ENCODE measurements around the gene ENO1. TPM values are rescaled to one million over a fixed set of nuclear protein-coding genes. Genes with fewer than 3 reads are reported as not detected.
"Not testable (repeated sequence)": the region's sequence is repeated elsewhere in the genome, so short reads cannot be mapped to it uniquely, and the experiment has no call there.

The ENO1 gene
- polyA plus RNA-seq, 10 donors = 334 to 487 (median 376) TPM

DNA sequence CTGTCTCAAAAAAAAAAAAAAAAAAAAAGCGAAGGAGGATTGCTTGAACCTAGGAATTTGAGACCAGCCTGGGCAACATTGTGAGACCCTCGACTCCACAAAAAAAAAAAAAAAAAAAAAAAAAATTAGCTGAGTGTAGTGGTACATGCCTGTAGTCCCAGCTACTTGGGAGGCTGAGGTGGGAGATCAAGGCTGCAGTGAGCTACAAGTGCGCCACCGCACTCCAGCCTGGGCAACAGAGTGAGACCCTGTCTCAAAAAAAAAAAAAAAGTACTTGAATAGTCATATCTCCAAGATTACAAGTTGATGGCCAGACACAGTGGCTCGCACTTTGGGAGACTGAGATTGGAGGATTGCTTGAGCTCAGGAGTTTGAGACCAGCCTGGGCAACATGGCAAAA is 27.4 kb downstream of the ENO1 start:
- no peak for DNase-seq

DNA sequence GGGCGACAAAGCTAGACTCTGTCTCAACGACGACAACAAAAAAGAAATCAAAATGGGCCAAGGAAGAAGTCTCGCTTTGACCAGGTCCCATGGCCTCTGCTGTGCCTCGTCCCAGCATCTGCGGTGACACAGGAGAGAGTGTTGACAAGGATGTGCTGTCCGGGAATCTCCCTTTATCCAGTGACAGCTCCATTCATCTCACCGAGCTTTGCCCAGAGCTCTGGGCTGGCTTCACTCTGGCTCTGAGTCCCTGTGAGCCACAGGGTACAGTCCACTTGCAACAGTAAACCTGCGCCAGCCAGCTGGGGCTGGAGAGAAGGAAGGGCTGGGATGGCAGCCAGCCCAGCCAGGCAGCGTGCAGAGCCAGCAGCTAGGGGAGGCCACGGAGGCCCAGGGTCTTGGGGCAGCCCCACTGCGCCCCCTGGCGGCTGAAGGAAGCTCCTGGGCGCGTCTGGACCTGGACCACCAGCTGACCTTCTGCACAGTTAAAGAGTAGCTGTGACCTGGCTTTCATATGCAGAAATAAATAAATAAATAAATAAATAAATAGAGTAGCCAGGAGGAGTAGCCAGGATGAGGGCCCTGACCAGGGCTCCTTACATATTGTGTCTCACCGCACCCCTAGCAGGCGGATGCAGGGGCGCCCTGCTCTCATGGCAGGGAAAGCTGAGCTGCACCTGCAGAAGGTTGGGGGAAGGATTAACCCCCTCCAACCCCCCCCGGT is 29.7 kb downstream of the ENO1 start:
- peak; percentile 90 to 96 (median 93) for DNase-seq

DNA sequence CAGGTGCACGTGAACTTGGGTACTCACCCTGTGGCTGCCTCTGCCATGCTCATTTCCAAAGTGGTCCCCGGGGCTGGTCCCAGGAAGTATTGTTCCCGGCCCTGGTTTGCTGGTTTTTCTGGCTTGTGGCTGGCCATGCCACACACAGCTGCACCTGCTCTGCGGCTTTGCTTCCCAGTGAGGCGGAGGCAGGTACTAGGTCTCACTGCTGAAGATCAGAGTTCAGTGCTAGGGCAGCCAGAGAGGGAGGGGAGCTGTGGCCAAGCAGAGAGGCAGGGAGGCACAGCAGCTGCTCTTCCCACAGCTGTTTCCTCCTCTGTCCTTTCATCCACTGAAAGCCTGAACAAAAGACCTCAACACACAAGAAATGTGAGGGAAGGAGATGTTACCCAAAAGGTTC is 30.5 kb downstream of the ENO1 start:
- DNase-seq = peak in 2 of 3 donors; percentile 40 to 77

- DNase-seq = no peak
Measured at GRCh38 chr1:8846263-8846662, 32.2 kb downstream of the ENO1 start.

DNA sequence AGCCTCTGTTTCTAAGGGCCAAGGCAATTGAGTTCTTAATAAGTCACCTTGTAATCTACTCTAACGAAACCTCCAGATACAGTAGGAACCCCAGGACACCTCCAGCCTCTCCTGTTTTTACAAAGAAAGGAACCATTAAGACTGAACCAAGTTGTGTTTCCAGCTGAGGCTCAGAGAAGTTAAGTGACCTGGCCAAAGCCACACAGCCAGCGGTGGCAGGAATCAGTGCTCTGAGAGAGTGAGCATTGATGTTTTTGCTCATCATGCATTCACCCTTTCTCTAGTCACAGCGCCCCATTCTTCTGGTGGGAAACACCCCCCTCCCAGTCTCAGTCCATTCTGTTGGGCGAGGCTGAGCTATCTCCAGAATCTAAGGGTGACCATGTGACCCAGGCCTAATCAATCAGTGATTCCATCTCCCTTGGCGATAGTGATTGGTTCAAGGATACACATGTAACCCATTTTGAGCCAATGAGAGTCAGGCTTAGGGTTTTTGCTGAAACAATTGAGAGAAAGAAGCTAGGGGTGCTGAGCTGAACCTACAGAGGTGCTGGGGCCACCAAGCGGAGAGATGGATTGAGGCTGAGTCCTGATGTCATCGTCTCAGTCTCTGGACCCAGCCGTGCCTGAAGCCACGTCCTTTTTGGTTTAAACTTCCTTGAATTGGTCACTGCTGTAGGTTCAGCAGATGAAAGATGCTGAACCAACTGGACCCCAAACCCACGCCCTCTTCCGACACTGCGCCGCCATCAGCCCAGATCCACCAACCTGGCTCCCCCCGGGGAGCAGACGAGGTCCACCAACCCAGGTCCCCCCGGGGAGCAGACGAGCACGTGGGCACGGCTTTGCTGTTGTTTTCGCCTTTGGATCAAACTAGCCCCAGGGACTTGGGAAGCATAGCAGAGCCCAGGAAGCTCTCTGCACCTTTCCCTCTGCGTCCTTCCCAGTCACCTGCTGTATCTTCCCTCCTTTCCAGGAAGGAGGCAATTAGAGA is 33.1 kb downstream of the ENO1 start:
- no peak for DNase-seq

DNA sequence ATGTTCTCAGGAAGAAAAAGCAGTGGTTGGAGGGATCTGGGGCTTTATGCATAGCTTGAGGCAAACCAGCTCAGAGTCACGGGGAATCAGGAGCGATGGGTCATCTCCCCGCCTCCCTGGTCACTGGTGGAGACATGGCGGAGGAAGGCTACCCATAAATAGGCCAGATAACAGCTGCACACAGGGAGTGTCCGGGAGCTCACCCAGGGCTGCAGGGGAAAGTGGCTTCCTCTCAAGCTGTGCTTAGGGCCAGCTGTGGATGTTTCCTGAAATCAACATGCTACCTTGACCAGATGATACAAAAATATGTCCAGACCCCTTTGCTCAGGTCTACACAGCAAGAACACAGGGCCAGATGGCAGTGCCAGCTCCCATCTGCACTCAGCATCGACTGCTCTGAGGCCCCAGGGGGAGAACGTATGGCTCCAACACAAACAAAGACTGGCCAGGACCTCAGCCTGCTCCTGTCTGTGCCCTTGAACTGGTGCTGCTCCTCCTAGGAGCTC is 33.9 kb downstream of the ENO1 start:
- DNase-seq = peak in 2 of 3 donors; percentile 40 to 74

- DNase-seq = no peak
Measured at GRCh38 chr1:8841395-8841794, 37.1 kb downstream of the ENO1 start.

- no peak for DNase-seq
Measured at GRCh38 chr1:8839990-8840389, 38.5 kb downstream of the ENO1 start.

GRCh38 chr1:8835941-8836643 is 42.4 kb downstream of the ENO1 start:
- DNase-seq = no peak

- peak in 1 of 3 donors; percentile 44 for DNase-seq
Measured at GRCh38 chr1:8831340-8831739, 47.1 kb downstream of the ENO1 start.

DNA sequence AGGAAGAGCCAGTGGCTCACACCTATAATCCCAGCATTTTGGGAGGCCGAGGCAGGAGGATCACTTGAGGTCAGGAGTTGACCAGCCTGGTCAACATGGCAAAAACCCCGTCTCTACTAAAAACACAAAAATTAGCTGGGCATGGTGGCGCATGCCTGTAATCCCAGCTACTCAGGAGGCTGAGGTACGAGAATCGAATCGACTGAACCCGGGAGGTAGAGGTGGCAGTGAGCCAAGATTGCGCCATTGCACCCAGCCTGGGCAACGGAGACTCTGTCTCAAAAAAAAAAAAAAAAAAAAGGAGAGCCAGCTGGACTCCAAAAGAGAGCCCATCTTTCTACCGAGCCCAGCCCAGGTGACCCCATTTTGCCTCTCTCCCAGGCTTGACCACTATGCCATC is 47.8 kb downstream of the ENO1 start:
- not testable (repeated sequence) for DNase-seq

GRCh38 chr1:8825985-8826481 is 52.5 kb downstream of the ENO1 start:
- DNase-seq = peak in 1 of 3 donors; percentile 40

DNA sequence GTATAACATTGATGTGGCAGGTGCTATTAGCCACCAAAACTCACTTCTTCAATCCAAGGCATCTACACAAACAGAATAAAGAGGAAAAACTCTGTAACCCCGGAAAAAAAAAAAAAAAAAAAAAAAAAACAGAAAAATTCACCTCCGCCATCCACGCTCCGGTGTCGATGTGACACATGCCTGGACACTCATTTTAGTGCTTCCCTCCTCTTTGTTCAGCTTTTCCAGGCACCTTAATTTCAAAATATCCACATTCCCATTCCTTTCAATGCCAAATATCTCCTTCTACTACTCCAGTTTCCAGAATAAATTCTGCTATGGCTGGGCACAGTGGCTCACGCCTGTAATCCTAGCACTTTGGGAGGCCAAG is 55.2 kb downstream of the ENO1 start:
- no peak for DNase-seq

DNA sequence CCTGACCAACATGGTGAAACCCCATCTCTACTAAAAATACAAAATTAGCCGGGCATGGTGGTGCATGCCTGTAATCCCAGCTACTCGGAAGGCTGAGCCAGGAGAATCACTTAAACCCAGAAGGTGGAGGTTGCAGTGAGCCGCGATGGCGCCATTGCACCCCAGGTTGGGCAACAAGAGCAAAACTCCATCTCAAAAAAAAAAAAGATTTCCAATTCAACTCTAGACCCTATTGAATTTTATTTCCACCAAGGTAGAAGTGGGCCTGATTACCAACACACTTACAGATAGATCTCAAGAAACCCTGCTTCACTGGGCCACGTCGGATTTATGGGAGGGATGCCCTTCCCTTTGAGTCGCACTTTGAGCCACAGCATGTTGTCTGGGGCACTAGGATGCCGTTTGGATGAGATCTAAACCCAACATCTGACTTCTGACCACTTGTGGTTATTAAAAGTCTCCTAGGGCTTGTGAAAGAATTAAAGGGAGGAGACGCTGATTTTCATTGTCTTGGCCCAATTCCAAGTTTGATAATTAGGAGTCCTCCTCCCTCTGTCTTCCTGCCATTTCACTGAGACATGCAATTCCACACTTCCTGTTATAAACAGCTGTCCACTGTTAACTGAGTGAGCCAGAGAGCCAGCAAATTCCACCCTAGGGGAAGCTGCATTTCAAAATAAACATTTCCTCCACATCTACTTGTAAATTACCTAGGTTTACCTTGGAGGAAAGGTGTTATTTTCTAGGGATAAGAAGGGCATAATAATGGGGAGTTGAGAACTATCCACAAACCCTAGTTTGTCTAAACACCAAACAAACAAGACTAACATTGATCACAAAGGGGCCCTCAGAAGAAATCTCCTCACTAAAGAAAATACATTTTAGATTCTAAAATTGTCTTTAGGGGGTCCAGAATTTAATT is 55.9 kb downstream of the ENO1 start:
- DNase-seq = peak; percentile 55 to 85 (median 84)

DNA sequence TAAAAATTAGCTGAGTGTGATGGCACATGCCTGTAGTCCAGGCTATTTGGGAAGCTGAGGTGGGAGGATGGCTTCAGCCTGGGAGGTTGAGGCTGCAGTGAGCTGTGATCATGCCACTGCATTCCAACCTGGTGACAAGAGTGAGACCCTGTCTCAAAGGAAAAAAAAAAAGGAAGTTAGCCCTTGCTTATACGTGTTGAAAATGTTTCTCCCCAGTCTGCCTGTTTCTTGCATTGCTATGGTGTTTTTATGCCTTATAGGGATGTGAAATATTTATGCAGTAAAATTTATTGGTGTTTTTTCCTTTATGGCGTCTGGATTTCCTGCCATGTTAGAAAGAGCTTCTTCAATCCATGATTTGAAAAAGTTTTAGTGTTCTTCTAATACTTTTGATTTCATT is 57.4 kb downstream of the ENO1 start:
- no peak for DNase-seq

DNA sequence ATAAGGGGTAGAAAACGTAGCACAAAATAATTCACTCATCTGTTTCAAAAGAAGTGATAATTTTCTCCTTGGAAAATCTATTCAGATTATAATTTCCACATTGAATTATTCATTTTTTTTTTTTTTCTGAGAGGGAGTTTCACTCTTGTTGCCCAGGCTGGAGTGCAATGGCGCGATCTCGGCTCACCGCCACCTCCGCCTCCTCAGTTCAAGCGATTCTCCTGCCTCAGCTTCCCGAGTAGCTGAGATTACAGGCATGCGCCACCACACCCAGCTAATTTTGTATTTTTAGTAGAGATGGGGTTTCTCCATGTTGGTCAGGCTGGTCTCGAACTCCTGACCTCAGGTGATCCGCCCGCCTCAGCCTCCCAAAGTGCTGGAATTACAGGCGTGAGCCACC is 59.7 kb downstream of the ENO1 start:
- DNase-seq = not testable (repeated sequence)

- peak in 2 of 3 donors; percentile 41 to 64 for DNase-seq
Measured at GRCh38 chr1:8818325-8818775, 60.1 kb downstream of the ENO1 start.

DNA sequence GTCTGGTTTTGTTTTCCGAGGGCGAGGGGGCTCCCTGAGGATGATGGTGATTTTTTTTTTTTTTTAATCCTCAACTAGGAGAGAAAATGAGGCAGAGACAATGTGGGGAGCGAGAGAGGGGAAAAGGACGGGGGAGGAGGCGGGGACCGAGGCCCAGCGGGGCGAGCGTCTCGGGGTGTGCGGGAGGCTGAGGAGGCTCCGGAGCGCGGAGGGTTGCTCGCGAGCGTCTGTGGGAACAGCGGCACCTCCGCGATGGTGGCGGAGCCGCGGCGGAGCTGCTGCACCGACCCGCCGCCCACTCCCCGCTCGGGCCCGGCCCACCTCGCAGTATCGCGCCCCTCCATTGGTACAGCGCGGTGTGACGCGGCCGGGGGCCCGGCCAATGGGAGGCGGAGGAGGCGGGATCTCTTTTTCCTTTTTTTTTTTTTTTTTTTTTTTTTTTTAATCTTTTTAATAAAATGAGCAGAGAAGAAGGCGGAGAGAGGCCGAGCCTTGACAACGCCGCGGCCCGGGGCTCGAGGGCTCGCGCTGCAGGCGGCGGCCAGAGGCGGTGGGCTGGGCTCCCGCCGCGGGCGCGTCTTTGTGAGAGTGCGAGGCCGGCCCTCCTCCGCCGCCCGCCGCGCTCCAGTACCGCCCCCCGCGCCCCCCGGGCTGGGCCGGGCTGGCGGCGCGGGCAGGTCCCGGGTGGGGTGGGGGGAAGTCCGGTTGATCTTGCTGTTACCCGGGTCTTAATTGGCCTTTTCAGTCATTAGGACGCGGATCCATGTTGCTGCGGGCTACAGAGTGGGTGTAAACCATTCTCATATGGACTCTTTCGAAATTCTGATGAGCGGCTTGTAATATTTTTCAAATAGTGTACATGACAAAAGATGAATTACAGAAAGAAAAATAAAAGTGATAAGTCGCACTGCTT is 60.8 kb downstream of the ENO1 start, which contains the start of gene RERE:
RERE (minus strand) TSS at position 229 of the 913 bp plus-strand sequence.
- DNase-seq = peak; percentile 95 to 97 (median 97)

GRCh38 chr1:8816831-8817411 is 61.6 kb downstream of the ENO1 start:
- DNase-seq = peak in 1 of 3 donors; percentile 79

Measured in muscle of back (tissue), 11 donors.